ENCODE results near the gene NOL4L. TPM values are rescaled to one million over a fixed set of nuclear protein-coding genes. Genes with fewer than 3 reads are reported as not detected.

The NOL4L gene
- total RNA-seq, 1 donor from 2014 or later: 19.7 TPM

GRCh38 chr20:32396646-32397160 lies 188.4 kb downstream of the NOL4L start:
- ATAC-seq (no peak), DNase-seq (no peak)
- intact Hi-C loops (cut with DNase I): no loop called here
- Histone ChIP-seq H3K4me3 (no peak overlapping the region), H3K36me3 (no peaks in the 10 kb centered on the region), H3K9me3 (no peaks in the 10 kb centered on the region), H3K27me3 (no peaks in the 10 kb centered on the region), H3K4me1 (peaks cover 7% of the 10 kb centered on the region), H3K27ac (no peak overlapping the region)
- TF ChIP-seq CTCF (IDR thresholded peaks at IDR 0.05): no peak

- no peaks in the 10 kb centered on the region for H3K27me3 ChIP-seq
- H3K4me3 ChIP-seq: no peak overlapping the region
- H3K27ac ChIP-seq: no peak overlapping the region
- H3K4me1 ChIP-seq: peaks cover 7% of the 10 kb centered on the region
- intact Hi-C loops (cut with DNase I): no loop called here
- ATAC-seq: no peak
- peaks cover 11% of the 10 kb centered on the region for H3K36me3 ChIP-seq
- no peak for DNase-seq
- no peaks in the 10 kb centered on the region for H3K9me3 ChIP-seq
- TF ChIP-seq CTCF (IDR thresholded peaks at IDR 0.05): no peak
These were observed 190.1 kb downstream of the NOL4L start for GRCh38 chr20:32395066-32395465.

Other genes with a start within 250 kb of the NOL4L start
- gene ASXL1, start 227.0 kb downstream of the NOL4L start, total RNA-seq: 79.1 TPM
- gene C20orf203, start 88.6 kb upstream of the NOL4L start, total RNA-seq: 0.09 TPM
- 36.3 TPM for gene COMMD7, start 158.1 kb upstream of the NOL4L start, total RNA-seq
- 0.84 TPM for gene DNMT3B, start 177.1 kb upstream of the NOL4L start, total RNA-seq
- 88.5 TPM for gene MAPRE1, start 234.6 kb upstream of the NOL4L start, total RNA-seq